Kidney capillary endothelial cell (primary cell): ENCODE results near the gene P4HA1.

ENCODE experiments used
- DNase-seq: peaks from one replicate; pipeline ENCODE4 v3.0.0-alpha.2; 2018; ENCODE audit warnings: low spot score

The P4HA1 gene

DNA sequence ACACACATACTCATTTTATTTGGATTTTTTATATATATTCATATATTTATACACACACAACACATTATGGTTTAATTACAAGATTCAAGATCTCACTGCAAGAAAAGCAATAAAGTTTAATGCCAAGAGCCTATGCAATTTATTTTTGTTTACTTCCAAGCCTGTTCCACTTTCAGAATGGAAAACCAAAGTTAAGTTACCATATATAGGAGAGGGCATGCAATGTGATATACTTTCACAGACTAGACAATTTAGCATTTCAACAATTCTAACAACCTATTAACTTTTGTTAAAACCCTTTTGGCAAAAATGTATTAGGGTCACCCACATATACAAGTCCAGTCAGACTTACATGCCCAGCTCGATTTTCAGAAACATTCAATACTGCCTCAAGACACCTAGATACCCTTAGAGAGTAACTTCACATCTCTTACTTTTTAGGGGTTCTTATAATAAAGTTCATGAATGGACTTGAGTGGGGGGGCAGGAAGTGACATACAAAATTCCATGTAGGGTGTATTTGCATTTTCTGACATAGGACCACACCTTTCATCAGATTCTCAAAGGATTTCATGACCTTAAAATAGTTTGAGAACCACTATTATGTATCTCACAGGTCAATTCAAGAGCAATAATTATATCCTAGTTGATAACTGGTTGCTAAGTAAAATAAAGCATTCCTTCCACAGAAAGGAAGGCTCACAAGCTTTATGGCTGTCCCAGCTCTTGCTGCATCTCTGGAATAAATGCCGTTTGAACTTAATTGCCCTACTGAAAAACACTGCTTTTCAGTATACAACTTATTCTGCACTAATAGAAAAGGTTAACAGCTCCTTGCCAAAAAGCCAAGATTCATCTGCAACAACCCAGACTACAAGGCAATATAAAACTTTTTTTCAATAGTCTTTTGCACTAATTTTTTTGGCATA lies 2.5 kb downstream of the P4HA1 start:
- peak; percentile 38 for DNase-seq

DNA sequence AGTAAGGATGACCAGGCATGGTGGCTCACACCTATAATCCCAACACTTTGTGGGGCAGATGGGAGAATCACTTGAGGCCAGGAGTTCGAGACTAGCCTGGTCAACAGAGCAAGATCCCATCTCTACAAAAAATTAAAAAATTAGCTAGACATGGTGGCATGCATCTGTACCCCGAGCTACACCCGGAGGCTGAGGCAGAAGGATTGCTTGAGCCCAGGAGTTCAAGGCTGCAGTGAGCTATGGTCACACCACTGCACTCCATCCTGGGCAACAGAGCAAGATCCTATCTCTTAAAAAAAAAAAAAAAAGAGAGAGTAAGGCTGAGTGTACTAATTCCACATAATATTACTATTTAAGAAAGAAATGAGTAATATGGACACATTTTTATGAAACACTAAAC lies 3.8 kb downstream of the P4HA1 start:
- no peak for DNase-seq

DNA sequence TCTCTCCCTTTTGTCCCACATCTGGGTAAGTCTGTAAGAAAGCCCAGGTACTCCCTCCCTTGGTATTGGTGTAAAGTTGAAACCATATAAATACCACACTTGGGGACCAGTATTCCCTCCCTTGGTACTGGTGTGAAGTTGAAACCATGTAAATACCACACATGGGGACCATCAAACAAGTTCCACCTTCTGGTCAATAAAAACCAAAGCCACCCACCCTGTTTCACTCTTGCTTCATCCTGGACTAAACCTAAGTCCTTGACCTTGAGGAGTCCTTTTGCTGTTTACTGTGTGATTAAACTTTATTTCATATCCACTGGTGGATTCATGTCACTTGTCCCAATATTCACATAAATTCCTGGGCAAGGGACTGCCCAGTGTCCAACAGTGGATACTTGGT lies 8.4 kb downstream of the P4HA1 start:
- no peak for DNase-seq

DNA sequence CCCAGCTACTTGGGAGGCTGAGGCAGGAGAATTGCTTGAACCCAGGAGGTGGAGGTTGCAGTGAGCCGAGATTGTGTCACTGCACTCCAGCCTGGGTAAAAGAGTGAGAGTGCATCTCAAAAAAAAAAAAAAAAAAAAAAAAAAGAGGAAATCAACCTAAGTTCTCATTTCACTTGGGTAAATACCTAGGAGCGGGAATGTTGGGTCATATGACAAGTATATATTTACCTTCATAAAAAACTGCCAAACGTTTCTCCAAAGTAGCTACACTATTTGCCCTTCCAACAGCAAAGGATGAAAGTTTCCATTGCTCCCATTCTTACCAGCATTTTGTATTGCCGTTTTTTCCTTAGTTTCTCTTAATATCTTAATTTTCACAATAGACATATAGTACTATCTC lies 9.8 kb downstream of the P4HA1 start:
- DNase-seq = no peak

DNA sequence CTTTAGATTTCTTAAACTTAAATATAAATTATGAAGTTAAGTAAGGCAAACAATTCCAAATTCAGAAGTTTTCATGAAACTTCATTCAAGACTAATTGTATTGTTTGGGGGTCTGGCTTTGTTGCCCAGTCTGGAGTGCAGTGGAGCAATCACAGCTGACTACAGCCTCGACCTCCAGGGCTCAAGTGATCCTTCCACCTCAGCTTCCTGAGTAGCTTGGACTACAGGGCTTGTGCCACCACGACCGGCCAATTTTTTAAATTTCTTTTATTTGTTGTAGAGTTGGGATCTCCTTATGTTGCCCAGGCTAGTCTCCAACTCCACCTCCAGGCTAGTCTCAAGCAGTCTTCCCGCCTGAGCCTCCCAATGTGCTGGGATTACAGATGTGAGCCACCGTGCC lies 12.5 kb downstream of the P4HA1 start:
- DNase-seq = no peak

DNA sequence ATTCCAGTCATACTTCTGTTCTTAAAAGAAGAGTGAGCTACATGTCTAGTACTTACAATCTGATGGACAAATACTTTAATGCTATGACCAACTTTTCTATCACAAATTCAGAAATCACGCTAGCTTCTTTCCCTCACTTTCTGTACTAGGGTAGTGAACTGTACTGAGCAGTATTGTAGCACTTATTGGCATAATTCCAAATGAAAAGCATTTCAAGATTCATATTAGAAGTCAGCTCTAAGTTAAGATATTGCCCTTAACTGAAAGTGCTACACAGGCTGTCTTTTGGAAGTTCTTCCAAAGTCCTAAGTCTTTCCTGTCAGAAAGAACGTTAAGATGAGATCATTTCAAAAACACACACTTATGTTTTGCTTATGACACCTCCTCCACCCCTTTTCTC lies 13.4 kb downstream of the P4HA1 start:
- DNase-seq = no peak

DNA sequence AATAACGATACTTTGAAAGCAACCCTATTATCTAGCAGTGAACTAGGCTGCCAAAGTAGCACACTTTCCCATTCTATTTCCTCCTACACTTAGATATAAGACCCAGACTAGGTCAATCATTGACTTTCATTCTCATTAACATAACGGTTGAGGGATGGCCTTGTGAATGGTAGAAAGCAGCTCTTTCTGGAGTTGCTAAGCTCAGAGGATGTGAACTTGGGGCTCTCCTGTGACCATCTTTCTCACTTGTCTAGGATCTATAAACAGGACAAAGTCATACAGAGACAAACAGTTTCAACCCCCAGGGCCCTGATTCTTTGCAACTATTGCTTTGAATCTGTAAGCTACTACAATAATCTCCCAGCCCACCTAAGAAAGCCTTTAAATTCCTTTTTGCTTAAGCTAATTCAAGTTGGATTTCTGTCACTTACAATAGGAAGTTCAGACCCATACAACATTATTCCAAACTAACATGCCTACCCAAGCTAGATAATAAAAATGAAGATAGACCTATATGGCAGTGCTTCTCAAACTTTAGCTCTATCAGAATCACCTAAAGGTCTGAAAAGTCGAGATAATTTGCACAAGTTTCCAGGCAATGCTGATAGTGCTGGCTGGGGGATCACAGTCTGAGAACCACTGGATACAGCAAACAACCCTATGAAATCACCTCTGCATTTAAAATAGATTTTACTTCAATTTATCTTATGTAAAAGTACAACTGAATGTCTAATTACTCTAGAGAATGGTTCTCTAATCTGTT lies 16.7 kb downstream of the P4HA1 start:
- no peak for DNase-seq

DNA sequence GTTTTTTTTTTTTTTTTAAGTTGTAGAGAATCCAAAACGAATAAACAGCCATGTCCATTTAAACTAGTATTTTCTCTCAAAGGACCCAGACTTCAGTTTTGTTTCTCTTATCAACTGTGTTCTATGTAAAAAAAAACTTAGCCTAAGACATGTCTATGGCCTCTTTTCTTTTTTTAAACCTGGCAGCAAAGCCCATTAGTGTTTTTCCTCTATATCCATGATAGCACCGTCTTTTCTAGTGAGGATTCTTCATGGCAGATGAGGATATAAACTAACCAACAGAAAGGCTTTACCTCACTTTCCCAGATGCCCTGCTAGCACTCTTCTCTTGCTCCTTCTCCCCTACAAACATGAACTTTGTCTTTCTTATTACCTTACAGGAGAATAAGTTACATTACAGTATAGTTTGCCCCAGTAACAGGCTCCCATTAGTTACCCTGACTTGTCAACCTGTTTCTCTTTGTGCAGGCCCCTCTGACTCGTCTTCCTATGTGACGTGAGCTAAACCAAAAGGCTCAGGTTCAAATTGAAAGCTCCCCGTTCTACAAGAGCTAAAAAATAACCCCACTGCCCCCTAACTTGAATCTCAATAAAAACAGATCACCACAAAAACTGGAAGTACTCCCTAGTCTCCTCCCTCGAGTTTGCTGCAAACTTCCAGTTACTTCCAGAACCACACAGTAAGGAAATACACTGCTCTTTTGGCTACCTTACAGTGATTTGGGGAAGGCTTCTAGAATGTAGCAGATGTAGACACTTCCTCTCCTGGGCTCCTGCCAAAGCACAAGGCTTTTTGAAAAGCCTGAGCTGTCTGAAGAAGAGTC lies 20.1 kb downstream of the P4HA1 start:
- DNase-seq = no peak

DNA sequence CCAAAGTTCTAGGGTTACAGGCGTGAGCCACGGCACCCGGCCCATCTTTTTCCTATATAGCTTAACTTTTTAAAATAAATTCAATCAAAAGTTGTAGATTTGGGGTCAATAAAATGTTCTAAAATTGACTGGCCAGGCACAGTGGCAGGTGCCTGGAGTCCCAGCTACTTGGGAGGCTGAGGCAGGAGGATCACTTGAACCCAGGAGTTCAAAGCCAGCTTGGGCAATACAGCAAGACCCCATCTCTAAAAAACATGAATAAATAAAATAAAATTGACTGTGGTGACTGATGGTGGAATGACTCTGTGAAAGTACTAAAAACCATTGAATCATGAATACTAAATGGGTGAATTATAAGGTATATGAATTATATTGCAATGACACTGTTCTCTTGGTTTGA lies 20.8 kb downstream of the P4HA1 start:
- no peak for DNase-seq

DNA sequence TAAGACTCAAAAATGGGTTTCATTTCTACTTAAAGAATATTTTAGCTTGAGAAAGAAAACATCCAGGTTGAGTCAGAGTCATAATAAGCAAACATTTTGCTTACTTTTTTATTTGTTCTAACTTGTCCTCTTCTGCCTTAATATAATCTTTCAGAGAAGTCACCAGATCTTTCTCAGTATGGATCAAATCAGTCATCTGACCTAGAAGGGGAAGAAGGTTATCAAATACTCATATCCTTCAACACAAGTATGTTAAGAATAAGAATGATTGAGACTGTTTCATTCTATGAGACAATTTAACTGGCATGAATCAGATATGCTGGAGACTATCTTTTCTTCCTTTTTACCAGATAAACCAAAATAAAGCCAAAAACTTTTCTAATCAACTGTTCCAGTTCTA lies 23.0 kb downstream of the P4HA1 start:
- no peak for DNase-seq

DNA sequence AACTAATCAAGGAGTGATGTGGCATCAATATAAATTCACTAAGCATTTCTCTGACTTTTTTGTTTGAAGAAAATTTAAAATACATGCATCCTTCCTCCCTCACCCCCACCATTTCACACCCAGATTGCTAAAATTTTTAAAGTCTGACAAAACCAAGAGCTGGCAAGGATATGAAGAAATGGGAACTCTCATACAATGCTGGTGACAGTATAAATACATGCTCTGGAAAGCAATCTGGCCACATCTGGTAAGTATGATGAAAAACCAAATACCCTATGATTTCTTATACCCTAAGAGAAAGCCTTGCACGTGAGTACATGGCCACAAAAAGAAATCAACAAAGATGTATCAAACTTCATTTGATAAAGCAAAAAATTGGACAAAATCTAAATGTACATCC lies 31.2 kb downstream of the P4HA1 start:
- no peak for DNase-seq

DNA sequence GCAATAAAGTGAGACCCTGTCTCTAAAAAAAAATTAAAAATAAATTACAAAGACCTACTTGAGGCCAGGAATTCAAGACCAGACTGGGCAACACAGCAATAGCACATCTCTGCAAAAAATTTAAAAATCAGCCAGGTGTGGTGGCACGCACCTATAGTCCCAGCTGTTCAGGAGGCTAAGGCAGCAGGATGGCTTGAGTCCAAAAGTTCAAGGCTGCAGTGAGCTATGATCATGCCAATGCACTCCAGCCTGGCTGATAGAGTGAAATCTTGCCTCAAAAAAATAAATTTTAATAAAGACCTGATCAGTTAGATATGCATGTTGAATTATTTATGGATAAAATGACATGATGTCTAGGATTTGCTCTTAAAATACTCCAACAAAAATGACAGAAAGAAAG lies 34.9 kb downstream of the P4HA1 start:
- no peak for DNase-seq

DNA sequence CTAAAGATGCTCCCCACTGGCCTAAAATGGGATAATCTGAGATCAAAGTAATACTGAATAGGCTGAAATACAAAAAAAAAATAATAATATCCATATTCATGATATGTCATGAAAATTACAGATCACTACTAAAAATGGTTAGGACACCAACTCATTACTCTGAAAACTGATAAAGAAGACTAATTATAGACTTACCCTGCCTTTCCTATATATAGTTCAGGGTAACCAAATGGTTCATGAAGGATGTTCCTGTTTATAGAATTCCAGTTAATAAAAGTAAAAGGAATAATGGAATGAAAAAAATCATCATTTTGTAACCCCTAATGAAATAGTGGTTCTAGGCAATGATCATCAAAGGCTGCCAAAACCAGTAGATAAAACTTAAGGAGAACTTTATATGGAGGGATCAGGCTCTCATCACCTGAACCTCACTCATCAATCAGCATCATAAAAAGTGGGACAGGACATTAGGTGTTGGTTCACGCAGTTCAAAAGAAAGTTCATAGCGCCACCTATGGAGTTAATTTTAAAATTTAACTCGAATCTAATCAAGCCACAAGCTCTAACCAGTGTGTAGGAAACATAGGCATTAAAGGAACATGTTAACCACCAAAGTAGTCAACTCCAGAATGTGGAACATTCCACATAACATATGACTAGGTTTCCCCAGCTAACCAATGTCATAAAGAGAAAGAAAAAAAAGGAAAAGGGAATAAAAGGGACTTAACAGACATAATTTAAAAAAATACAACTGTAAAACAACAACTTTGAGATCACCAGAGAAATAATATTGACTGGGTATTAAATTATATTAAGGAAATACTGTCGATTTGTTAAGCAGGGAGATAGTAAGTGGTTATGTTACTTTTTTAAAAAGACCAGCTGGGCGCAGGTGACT lies 35.7 kb downstream of the P4HA1 start:
- DNase-seq = peak; percentile 44

DNA sequence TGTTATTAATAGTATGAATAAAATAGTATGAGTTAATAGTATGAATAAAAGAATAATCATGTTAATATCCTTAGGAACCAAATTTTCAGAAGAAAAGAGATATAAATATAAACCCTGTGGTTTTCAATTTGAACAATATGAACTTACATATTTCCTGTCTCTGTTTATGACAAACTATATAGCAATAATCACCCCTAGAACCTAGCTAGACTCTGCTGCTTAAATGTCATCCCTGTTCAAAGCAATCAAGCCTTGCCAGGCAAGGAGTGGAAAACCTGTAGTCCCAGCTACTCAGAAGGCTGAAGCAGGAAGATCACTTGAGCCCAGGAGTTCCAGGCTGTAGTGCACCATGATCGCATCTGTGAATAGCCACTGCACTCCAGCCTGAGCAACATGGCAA lies 36.5 kb downstream of the P4HA1 start:
- DNase-seq = no peak

DNA sequence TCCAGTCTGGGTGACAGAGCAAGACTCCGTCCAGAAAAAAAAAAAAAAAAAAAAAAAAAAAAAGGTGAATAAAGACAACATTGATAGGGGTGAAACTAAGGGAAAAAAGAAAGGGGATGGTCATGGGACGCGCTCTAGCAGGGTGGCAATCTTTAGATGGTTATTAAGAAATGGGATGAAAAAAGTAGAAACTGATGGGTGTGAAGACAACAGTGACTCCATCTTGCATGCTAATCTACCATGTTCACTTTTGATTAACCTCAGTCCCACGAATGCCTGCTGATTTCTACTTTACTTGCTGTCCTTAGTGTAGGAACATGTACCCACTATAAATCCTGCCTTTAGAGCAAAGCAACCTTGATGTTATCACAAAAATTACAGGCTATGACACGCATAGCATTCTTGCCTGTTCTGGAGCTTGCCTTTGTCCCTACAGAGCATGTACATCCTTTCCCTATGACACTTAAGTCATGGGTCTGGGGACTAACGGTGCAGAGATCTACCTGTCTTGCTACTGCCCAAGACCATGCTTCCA lies 38.5 kb downstream of the P4HA1 start:
- no peak for DNase-seq

DNA sequence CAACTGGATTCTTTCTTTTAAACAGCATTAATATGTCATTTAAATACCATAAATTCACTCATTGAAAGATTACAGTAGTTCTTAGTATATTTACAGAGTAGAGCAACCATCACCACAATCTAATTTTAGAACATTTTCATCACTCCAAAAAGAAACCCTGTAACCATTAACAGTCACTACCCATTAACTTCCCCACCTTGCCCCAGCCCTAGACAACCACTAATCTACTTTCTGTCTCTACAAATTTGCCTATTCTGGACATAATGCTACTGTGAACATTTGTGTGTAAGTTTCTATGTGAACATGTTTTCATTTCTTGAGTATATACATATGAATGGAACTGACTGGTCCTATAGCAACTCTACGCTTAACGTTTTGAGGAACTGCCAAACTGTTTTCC lies 42.4 kb downstream of the P4HA1 start:
- no peak for DNase-seq

DNA sequence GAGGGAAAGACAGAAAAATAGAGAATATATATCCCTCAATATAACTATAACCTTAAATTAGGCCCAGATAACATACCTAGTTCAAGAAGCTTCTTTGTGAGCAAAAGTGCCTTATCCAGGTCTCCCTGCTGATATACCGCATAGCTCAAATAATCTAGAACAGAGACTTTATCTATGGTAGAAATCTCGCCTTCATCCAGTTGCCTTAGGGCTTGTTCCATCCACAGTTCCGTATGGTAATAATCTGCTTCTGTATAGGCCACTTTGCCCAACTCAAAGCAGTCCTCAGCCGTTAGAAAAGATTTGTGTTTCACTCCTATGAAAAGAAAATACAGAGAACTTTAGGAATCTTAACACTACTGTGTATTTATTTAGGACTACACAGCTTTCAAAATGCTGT lies 43.4 kb downstream of the P4HA1 start:
- DNase-seq = no peak

DNA sequence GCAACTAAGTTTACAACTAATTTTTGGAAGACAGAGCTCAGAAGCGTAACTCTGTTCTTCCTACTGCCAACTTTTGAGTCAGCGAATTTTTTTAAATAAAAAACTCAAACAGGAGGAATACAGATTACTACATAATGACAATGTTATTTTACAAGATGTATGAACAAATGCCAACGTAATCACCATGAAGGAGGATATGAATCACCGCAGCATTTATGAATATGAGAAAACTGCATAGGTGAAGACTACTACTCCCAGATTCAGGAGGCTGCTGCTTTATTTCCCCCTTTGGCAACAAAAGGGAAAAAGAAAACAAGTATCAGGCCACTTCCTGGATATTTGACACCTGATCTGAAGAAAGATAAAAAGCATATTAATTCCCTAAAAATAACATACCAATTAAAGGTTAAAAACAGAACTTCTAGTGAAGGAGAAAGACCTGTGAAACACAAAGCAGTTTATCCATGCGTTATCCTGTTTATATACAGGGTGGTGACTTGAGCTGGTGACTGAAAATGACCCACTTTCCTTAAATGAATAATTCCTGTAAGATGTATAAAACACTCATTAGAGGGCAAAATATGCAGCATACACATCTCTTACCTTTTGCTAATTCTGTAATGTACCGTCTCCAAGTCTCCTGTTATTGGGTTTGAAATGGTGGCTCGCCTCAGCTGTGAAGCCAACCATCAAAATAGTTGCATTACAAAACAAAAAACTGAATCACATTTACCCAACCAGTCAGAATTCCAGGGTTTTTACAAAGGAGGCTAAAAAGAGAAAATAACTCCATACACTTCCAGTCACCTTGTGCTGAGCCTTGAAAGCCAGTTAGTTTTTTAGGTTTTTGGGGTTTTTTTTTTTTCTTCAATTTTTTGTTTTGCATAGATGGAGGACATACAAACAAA lies 52.0 kb downstream of the P4HA1 start:
- peak; percentile 84 for DNase-seq

DNA sequence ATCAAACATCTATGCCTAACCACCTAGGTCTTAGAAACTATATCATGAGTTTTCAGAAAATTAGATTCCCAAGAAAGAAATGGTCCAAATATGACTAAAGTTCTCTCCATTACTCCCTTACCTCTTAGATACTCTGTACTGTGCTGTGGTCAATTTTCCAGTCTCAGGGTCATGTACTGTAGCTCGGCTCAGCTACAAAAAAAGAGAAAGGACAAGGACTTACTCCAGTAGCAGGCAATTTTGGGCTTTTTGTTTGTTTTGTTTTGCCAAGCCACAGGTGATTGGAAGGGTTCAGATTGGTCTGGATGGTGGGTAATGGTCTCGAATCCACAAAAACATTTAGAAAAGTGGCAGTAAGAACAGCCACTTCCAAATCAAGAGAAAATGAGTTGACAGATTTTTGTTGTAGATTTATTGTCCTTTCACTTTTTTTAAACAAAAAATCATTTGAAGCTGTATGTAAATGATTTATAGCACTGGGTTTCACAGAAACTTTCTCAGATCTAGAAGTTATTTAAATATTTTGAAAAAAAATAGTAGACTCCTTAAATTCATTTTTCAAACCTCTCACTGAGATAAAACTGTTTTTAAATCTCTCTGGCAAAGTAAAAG lies 52.8 kb downstream of the P4HA1 start:
- DNase-seq = no peak

DNA sequence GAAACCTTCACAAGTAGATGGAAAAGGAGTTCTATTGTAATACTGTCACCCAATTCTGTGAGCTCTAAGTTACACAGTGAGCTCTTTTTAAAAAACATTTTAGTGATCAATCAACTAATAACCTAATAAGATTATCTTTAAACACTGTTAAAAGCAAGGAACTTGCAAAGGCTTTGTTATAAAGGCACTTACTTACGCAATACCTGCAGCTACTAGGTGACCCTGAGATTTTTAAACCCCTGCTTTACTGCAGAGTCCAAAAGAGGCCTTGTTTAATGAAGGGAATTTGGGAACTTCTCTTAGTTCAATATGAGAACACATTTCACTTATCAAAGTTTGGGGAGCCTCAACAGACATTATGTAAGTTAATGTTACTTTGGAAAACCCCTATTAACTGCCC lies 53.3 kb downstream of the P4HA1 start:
- DNase-seq = no peak
